ENCODE data around the gene SHISA6.

The SHISA6 gene

DNA sequence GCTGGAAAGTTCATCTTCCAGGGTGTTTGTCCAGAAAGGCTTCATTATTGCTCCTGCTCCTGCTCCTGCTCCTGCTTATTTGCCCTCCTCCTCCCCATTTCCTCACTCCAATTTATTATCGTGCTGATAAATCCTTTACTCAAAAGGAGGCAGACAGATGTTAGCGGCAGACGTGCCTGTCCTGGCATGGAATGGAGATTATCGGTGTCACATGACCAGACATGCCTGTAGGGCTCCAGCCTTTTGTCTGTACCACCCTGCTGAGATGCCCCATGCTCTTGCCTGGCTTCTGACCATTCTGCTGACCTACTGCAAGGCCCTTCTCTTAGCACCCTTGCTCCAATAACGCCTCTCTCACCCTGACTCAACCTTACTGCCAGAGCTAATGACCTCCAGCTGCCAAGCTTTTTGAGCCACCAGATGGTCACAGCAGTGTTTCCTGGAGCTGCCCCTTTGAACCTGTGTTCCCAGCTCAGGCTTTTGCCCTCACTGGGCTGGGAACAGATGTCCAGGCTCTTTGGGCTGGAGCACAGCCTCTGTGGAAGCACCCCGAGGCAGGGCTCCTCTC lies 370.1 kb downstream of the SHISA6 start:
- no peak for DNase-seq

- no peak for DNase-seq
These were observed 371.9 kb downstream of the SHISA6 start for GRCh38 chr17:11612956-11613355.

Measured in RPMI8226 (cell line).